ENCODE data around the gene TENM4.

Gene TENM4

GRCh38 chr11:78787696-78788095 is 653.1 kb downstream of the TENM4 start:
- H3K4me3 ChIP-seq: no peak overlapping the region
- DNase-seq (ENCODE audit: low spot score): no peak
- TF ChIP-seq CTCF (IDR thresholded peaks at IDR 0.05): no peak
- no peak overlapping the region for H3K27ac ChIP-seq

GRCh38 chr11:78786746-78787145 is 654.1 kb downstream of the TENM4 start:
- no peak for TF ChIP-seq CTCF (IDR thresholded peaks at IDR 0.05)
- Histone ChIP-seq H3K27ac (no peak overlapping the region), H3K4me3 (no peak overlapping the region)
- DNase-seq (ENCODE audit: low spot score): no peak

GRCh38 chr11:78786086-78786485 is 654.7 kb downstream of the TENM4 start:
- no peak for TF ChIP-seq CTCF (IDR thresholded peaks at IDR 0.05)
- Histone ChIP-seq H3K27ac (no peak overlapping the region), H3K4me3 (no peak overlapping the region)
- DNase-seq (ENCODE audit: low spot score): no peak

GRCh38 chr11:78784321-78785061 is 656.3 kb downstream of the TENM4 start:
- Histone ChIP-seq H3K27ac (no peak overlapping the region), H3K4me3 (no peak overlapping the region)
- DNase-seq (ENCODE audit: low spot score): no peak
- no peak for TF ChIP-seq CTCF (IDR thresholded peaks at IDR 0.05)

- DNase-seq (ENCODE audit: low spot score): no peak
- H3K27ac ChIP-seq: no peak overlapping the region
- H3K4me3 ChIP-seq: no peak overlapping the region
- no peak for TF ChIP-seq CTCF (IDR thresholded peaks at IDR 0.05)
These were observed 657.0 kb downstream of the TENM4 start for GRCh38 chr11:78783846-78784245.

- DNase-seq (ENCODE audit: low spot score): no peak
- no peak overlapping the region for H3K4me3 ChIP-seq
- no peak for TF ChIP-seq CTCF (IDR thresholded peaks at IDR 0.05)
- no peak overlapping the region for H3K27ac ChIP-seq
These were observed 657.5 kb downstream of the TENM4 start for GRCh38 chr11:78783301-78783700.

GRCh38 chr11:78782725-78783124 is 658.1 kb downstream of the TENM4 start:
- TF ChIP-seq CTCF (IDR thresholded peaks at IDR 0.05): no peak
- H3K4me3 ChIP-seq: no peak overlapping the region
- no peak for DNase-seq (ENCODE audit: low spot score)

More at GRCh38 chr11:78782725-78783124, 658.1 kb downstream of the TENM4 start:
- no peak overlapping the region for H3K27ac ChIP-seq
